BLaER1 (cell line): ENCODE measurements around the gene SKI.

ENCODE experiments used
- H3K27ac ChIP-seq: shearing (Covaris generic); formaldehyde crosslinking; 2 replicates; pipeline ENCODE4 v1.8.1; 2022
- H3K27me3 ChIP-seq: shearing (Covaris generic); formaldehyde crosslinking; 2 replicates; pipeline ENCODE4 v1.8.1; 2022
- H3K36me3 ChIP-seq: shearing (Covaris generic); formaldehyde crosslinking; 2 replicates; pipeline ENCODE4 v1.8.1; 2022
- H3K4me1 ChIP-seq: shearing (Covaris generic); formaldehyde crosslinking; 2 replicates; pipeline ENCODE4 v1.8.1; 2022
- H3K4me2 ChIP-seq: shearing (Covaris generic); formaldehyde crosslinking; 2 replicates; pipeline ENCODE4 v1.8.1; 2022
- H3K4me3 ChIP-seq: shearing (Covaris generic); formaldehyde crosslinking; 2 replicates; pipeline ENCODE4 v1.8.1; 2022
- H3K9ac ChIP-seq: shearing (Covaris generic); formaldehyde crosslinking; 2 replicates; pipeline ENCODE4 v1.8.1; 2022
- H3K9me3 ChIP-seq: shearing (Covaris generic); formaldehyde crosslinking; 2 replicates; pipeline ENCODE4 v1.8.1; 2022
- H4K20me1 ChIP-seq: shearing (Covaris generic); formaldehyde crosslinking; 2 replicates; pipeline ENCODE4 v1.8.1; 2022
- Cebpa-rat ChIP-seq: shearing (Covaris generic); IDR thresholded peaks from 2 replicates; pipeline ENCODE4 v1.8.1; 2022

SKI gene

GRCh38 chr1:2202008-2202575, 26.0 kb upstream of the SKI start:
- Histone ChIP-seq H3K27ac (no peak overlapping the region), H3K27me3 (no peaks in the 10 kb centered on the region), H4K20me1 (peaks cover 13% of the 10 kb centered on the region), H3K9ac (no peak overlapping the region), H3K4me1 (peaks cover 91% of the 10 kb centered on the region), H3K4me2 (peak overlapping the region; percentile 92), H3K4me3 (no peak overlapping the region), H3K36me3 (no peaks in the 10 kb centered on the region), H3K9me3 (no peaks in the 10 kb centered on the region)
- no peak for TF ChIP-seq Cebpa-rat

GRCh38 chr1:2202843-2203601, 25.1 kb upstream of the SKI start:
- Histone ChIP-seq H3K4me2 (peak overlapping the region; percentile 97; the same call in 1 of the 2 replicates), H4K20me1 (peaks cover 13% of the 10 kb centered on the region), H3K4me1 (peaks cover 88% of the 10 kb centered on the region), H3K27ac (no peak overlapping the region), H3K36me3 (no peaks in the 10 kb centered on the region), H3K27me3 (no peaks in the 10 kb centered on the region), H3K9ac (no peak overlapping the region), H3K9me3 (no peaks in the 10 kb centered on the region), H3K4me3 (no peak overlapping the region)
- no peak for TF ChIP-seq Cebpa-rat

GRCh38 chr1:2203671-2204414, 24.3 kb upstream of the SKI start:
- H3K27ac ChIP-seq: 0 out of 2 replicates have a peak overlapping the region, but pooled peaks have one; percentile 46
- no peaks in the 10 kb centered on the region for H3K27me3 ChIP-seq
- peak overlapping the region; percentile 61 for H3K4me3 ChIP-seq
- no peak for TF ChIP-seq Cebpa-rat
- peaks cover 88% of the 10 kb centered on the region for H3K4me1 ChIP-seq
- H3K36me3 ChIP-seq: no peaks in the 10 kb centered on the region
- H3K9me3 ChIP-seq: no peaks in the 10 kb centered on the region
- H3K4me2 ChIP-seq: peak overlapping the region; percentile 97
- peak overlapping the region; percentile 61; the same call in 1 of the 2 replicates for H3K9ac ChIP-seq
- peaks cover 13% of the 10 kb centered on the region for H4K20me1 ChIP-seq

GRCh38 chr1:2204415-2205190, 23.5 kb upstream of the SKI start:
- no peaks in the 10 kb centered on the region for H3K27me3 ChIP-seq
- H3K4me2 ChIP-seq: peak overlapping the region; percentile 97
- H3K9me3 ChIP-seq: no peaks in the 10 kb centered on the region
- H3K27ac ChIP-seq: 0 out of 2 replicates have a peak overlapping the region, but pooled peaks have one; percentile 46
- peak overlapping the region; percentile 61 for H3K4me3 ChIP-seq
- peaks cover 13% of the 10 kb centered on the region for H4K20me1 ChIP-seq
- peak overlapping the region; percentile 61; the same call in 1 of the 2 replicates for H3K9ac ChIP-seq
- TF ChIP-seq Cebpa-rat: no peak
- no peaks in the 10 kb centered on the region for H3K36me3 ChIP-seq
- H3K4me1 ChIP-seq: peaks cover 88% of the 10 kb centered on the region

- H4K20me1 ChIP-seq: peaks cover 10% of the 10 kb centered on the region
- peaks cover 83% of the 10 kb centered on the region for H3K4me1 ChIP-seq
- H3K27me3 ChIP-seq: no peaks in the 10 kb centered on the region
- H3K4me2 ChIP-seq: peak overlapping the region; percentile 98
- no peaks in the 10 kb centered on the region for H3K9me3 ChIP-seq
- peak overlapping the region; percentile 35; the same call in 1 of the 2 replicates for H3K27ac ChIP-seq
- peak overlapping the region; percentile 45; the same call in 1 of the 2 replicates for H3K9ac ChIP-seq
- peak overlapping the region; percentile 67 for H3K4me3 ChIP-seq
- no peak for TF ChIP-seq Cebpa-rat
- no peaks in the 10 kb centered on the region for H3K36me3 ChIP-seq
Measured at GRCh38 chr1:2205191-2205952, 22.7 kb upstream of the SKI start.

GRCh38 chr1:2206813-2207487, 21.2 kb upstream of the SKI start:
- H3K36me3 ChIP-seq: no peaks in the 10 kb centered on the region
- H3K9ac ChIP-seq: no peak overlapping the region
- H3K4me3 ChIP-seq: no peak overlapping the region
- peak overlapping the region; percentile 98 for H3K4me2 ChIP-seq
- no peaks in the 10 kb centered on the region for H3K9me3 ChIP-seq
- H4K20me1 ChIP-seq: no peaks in the 10 kb centered on the region
- no peak for TF ChIP-seq Cebpa-rat
- peaks cover 79% of the 10 kb centered on the region for H3K4me1 ChIP-seq
- no peak overlapping the region for H3K27ac ChIP-seq
- H3K27me3 ChIP-seq: no peaks in the 10 kb centered on the region

- Histone ChIP-seq H3K4me2 (no peak overlapping the region), H3K4me3 (no peak overlapping the region), H3K9me3 (no peaks in the 10 kb centered on the region), H3K27me3 (no peaks in the 10 kb centered on the region), H3K36me3 (no peaks in the 10 kb centered on the region), H3K27ac (no peak overlapping the region), H3K4me1 (peaks cover 80% of the 10 kb centered on the region), H3K9ac (no peak overlapping the region), H4K20me1 (no peaks in the 10 kb centered on the region)
- TF ChIP-seq Cebpa-rat: no peak
Measured at GRCh38 chr1:2208309-2209239, 19.5 kb upstream of the SKI start.
